ENCODE measurements around the gene NFATC4.

DNA sequence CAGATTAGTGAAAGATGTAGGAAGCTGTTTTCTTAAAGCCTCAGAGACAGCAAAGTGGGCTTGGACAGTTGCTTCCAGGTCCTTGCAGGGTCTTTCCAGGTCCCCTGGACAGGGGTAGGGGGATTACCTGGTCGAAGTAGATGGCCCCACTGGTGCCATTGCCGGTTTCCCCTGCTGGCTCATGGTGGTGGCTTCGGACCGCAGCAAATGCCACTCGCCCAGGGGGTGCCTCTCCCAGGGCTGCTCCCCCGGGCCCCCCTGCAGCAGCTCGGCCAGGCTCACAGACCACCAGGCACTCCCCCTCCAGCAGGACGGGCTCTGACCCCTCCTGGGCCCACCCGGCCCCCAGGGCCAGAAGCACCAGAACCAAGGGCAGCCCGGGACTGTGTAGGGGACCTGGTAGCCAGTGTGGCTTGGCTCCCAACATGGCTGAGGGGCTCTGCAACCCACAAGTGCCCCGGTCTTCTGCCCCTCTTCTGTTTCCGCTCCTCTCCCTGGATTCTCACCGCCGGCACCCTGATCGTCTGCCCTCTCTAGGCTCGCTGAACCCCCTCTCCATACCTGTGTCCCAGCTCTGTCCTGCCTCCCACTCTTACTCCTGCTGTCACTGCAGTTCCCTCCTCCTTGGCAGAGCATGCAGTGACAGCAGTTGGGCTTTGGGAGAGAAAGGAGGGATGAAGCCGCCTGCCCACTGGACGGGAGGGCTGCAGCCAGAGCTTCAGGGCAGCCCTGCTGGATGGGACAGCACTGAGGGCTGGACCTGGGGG, 60.8 kb downstream of the NFATC4 start:
- TF ChIP-seq, protein P1, sequence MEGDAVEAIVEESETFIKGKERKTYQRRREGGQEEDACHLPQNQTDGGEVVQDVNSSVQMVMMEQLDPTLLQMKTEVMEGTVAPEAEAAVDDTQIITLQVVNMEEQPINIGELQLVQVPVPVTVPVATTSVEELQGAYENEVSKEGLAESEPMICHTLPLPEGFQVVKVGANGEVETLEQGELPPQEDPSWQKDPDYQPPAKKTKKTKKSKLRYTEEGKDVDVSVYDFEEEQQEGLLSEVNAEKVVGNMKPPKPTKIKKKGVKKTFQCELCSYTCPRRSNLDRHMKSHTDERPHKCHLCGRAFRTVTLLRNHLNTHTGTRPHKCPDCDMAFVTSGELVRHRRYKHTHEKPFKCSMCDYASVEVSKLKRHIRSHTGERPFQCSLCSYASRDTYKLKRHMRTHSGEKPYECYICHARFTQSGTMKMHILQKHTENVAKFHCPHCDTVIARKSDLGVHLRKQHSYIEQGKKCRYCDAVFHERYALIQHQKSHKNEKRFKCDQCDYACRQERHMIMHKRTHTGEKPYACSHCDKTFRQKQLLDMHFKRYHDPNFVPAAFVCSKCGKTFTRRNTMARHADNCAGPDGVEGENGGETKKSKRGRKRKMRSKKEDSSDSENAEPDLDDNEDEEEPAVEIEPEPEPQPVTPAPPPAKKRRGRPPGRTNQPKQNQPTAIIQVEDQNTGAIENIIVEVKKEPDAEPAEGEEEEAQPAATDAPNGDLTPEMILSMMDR (IDR thresholded peaks at IDR 0.05; ENCODE audit: borderline replicate concordance, extremely low read depth, low read length, poor library complexity, severe bottlenecking), result no peak
- TF ChIP-seq EZH2 (IDR thresholded peaks at IDR 0.05; ENCODE audit: borderline replicate concordance, low read depth, low read length, severe bottlenecking), result no peak

Measured in DND-41 (cell line).